ENCODE results near the gene HOOK2.
"Not testable (repeated sequence)": the region's sequence is repeated elsewhere in the genome, so short reads cannot be mapped to it uniquely, and the experiment has no call there.

HOOK2 gene

DNA sequence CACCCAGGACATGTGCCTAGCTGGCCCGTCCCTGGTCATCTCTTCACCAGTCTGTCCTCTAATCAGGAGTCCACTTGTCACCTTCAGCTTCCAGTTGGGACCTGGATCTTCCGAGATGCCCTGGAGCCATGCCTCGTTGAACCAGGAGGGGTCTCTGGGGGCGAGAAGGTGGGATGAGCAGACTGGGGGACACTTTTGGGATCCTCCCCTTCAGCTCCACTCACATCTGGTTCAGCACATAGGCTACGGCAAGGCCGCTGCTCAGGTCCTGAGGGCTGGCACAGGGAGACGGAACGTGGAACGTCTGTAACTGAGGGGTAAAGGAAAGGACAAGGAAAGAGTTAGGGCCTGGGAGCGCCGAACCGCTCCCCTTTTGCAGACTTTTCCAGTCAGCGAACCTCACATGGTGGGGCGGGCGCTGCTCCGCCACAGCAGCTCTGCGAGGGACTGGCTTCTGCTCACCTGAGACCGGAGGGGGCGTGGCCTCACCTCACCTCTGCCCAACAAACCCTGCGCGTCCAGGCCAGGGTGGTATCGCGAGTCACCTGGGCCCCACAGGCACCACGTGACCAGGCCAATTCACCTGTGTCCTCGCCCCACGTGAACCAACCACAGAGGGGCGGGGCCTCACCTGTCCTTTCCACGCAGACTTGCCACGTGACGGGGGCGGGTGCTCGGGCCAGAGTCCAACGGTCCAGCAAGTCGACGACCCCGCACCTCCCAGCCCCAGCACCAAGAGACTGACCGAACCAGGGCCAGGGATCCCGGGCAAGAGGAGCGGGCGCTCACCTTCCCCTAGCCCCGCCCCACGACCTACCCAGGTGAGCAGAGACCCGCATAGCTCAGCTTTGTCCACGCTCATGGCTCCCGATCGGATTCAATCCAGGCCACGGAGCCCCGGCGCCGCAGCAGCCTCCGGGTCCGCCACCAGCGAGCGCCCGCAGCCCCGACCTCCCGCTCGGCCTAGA lies at the start of gene HOOK2:
Gene HOOK2, minus strand, starts transcription at position 965 of the 968 bp plus-strand sequence. Its CDS starts 103 bp downstream, at position 862.
- DNase-seq = no peak

GRCh38 chr19:12821761-12822160 lies 46.4 kb upstream of the HOOK2 start:
- no peak for DNase-seq

DNA sequence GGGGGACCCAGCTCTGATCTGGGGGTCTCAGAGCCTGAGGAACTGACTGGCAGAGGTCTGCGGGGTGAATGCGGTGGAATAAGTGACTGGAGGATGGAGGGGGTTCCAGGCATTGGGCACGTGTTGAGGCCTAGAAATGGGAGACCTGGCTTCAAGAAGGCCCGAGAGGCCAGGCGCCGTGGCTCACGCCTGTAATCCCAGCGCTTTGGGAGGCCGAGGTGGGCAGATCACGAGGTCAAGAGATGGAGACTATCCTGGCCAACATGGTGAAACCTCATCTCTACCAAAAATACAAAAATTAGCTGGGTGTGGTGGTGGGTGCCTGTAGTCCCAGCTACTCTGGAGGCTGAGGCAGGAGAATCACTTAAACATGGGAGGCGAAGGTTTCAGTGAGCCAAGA lies 42.5 kb upstream of the HOOK2 start:
- not testable (repeated sequence) for DNase-seq

GRCh38 chr19:12817188-12817587 lies 41.8 kb upstream of the HOOK2 start:
- DNase-seq = not testable (repeated sequence)

DNA sequence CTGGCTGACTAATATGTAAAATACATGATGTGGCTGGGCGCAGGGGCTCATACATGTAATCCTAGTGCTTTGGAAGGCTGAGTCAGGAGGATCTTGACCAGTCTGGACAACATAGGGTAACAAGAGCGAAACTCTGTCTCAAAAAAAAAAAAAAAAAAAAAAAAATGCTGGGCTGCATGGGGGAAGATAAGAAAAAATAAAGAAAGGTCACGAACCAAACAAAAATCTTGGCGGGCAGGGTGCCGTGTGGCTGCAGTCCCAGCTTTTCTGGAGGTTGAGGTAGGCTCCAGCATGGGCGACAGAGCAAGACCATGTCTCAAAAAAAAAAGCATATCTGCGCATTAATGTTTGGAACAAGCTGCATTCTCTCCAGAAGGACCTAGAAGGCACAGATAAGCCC lies 39.7 kb upstream of the HOOK2 start:
- DNase-seq = no peak

GRCh38 chr19:12806242-12807081 lies 31.1 kb upstream of the HOOK2 start, which contains the start of gene RNASEH2A:
Gene RNASEH2A (plus strand): TSS chr19:12806584. CDS start chr19:12806674, 90 bp downstream.
- DNase-seq = peak; percentile 62 to 78

GRCh38 chr19:12804051-12804450 lies 28.7 kb upstream of the HOOK2 start:
- DNase-seq = no peak

DNA sequence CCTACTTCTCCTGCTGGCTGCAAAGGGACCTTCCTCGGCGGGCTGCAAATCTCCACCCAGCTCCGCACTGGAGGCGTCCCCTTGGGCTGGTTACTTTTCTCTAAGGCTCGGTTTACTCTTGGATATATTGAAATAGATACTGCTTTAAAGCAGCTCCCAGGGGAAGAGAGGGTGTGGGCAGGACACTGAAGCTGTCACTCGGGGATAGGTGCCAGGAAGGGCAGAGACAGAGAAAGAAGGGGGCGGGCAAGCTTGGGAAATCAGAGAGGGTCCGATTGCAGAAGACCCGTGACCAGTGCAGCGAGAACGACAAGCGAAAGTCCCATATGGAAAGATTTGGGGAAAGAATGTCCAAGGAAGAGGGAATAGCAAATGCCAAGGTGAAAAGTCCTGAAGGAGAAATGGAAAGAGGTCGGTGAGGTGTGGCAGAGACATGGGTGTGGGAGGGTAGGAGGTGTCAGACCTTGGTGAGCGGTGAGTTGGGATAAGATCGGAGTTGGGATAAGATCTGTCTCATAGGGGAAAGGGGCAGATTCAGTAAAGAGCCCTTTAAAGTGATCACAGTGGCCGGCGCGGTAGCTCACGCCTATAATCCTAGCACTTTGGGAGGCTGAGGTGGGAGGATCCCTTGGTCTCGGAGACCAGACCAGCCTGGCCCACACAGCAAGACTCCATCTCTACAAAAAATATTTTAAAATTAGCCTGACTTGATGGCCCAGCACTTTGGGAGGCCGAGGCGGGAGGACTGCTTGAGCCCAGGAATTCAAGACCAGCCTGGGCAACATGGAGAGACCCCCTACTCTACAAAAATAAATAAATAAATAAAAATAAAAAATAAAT lies 27.1 kb upstream of the HOOK2 start:
- DNase-seq = no peak

- no peak for DNase-seq
Observed at GRCh38 chr19:12801466-12802266, 26.3 kb upstream of the HOOK2 start, which contains the start of the genes PRDX2 and THSD8. Gene PRDX2 (minus strand): TSS chr19:12801800. CDS start chr19:12801261, 539 bp downstream. Gene THSD8 (plus strand): TSS chr19:12802069. CDS start chr19:12802072, 3 bp downstream.

DNA sequence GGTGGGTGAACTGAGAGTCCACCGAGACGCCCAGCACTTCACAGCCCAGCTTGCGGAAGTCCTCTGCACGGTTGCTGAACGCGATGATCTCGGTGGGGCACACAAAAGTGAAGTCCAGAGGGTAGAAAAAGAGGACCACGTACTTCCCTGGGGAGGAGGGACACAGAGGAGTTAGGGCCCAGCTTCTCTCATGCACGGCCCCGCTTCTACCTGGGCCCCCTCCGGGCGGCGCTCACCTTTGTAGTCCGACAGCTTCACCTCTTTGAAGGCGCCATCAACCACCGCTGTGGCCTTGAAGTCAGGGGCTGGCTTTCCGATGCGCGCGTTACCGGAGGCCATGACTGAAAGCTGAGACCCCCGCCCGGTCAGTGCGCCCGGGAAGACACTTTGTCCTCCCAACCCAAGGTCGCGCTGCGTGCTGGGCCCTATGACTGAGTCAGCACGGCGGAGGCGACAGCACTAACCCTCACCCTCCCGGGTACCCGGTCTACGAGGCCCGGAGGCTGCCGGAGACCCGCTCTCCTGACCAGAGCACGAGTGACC lies 25.6 kb upstream of the HOOK2 start:
- no peak for DNase-seq

DNA sequence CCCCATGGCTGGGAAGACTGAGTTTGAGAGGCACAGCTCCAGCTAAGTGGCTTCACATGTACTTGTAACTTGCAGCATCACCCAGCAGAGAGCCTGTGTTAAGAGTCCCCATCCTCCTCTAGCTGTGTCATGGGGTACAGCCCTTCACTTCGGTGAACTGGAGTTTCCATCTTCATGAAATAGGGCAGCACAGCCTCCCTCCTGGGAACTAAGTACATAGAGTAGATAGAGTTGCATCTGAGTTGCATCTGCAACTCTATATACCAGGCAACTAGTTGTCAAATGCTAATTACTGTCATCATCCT lies 25.1 kb upstream of the HOOK2 start:
- DNase-seq = no peak

DNA sequence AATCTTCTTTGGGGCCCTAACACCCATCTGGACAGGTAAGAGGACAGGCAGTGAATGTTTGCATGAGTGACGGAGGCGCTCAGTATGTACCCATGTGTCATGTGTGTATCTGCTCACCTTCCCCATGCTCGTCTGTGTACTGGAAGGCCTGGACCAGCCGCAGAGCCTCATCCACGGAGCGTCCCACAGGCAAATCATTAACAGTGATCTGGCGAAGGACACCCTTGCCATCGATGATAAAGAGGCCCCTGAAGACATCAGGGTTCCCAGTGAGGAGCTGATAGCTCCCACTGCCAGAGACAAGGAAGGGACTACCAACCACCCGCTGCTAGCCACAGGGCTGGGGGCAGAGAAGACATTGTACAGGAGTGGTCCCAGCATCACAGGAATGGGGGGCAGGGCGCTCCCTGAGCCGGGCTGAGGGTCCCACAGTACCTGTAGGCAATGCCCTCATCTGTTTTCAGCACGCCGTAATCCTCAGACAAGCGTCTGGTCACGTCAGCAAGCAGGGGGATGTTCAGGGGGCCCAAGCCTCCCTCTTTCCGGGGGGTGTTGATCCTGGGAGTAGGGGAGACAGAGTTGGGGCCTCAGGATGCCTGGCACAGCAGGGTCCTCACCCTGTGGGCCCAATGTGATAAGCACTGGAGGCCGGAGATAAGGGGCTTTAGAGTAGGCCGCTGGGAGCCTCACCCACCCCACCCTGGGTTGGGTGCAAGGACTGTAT lies 24.6 kb upstream of the HOOK2 start:
- no peak for DNase-seq

- DNase-seq = not testable (repeated sequence)
Observed at GRCh38 chr19:12797607-12798006, 22.3 kb upstream of the HOOK2 start.

DNA sequence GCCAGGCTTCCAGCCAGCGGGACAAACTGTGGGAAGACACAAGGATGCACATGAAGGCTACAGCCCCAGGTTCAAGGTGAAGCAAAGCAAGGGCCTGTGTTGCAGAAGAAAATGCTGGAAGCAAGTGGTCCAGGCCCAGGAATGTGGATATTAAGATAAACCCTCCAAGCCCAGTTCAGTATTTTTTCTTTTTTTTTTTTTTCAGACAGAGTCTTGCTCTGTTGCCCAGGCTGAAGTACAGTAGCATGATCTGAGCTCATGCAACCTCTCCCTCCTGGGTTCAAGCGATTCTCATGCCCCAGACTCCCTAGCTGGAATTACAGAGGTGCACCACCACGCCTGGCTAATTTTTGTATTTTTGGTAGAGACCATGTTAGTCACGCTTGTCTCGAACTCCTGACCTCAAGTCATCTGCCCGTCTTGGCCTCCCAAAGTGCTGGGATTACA lies 21.8 kb upstream of the HOOK2 start:
- no peak for DNase-seq

- DNase-seq = peak; percentile 33 to 75
Observed at GRCh38 chr19:12796146-12797071, 21.1 kb upstream of the HOOK2 start.

- no peak for DNase-seq
Observed at GRCh38 chr19:12794971-12795381, 19.6 kb upstream of the HOOK2 start.

DNA sequence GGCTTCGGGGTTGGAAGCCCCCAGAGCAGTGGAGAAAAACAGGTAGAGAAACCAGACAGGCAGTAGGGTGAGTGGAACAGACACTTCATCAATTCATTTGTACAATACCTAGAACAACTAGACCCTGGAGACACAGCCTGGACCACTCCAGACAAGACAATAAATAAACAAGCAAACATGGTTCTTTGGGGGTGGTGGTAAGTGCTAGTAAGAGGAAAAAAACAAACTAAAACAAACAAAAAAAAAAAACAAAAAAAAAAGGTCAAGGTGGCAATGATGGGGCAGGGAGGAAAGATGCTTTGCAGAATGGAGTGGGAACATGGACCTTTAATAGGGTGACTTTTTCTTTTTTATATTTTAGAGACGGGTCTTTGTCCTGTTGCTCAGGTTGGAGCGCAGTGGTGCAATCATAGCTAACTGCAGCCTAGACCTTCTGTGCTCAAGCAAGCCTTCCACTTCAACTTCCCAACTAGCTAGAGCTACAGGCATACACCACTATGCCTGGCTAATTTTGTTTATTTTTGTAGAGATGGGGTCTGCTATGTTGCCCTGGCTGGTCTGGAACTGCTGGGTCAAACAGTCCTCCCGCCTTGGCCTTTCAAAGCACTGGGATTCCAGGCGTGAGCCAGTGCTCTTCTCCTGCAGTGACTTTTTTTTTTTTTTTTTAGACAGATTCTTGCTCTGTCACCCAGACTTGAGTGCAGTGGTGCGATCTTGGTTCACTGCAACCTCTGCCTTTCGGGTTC lies 19.0 kb upstream of the HOOK2 start:
- DNase-seq = no peak

All from SW 1271 (cell line).